Measurements from ENCODE around the gene IFITM2.

Gene IFITM2

DNA sequence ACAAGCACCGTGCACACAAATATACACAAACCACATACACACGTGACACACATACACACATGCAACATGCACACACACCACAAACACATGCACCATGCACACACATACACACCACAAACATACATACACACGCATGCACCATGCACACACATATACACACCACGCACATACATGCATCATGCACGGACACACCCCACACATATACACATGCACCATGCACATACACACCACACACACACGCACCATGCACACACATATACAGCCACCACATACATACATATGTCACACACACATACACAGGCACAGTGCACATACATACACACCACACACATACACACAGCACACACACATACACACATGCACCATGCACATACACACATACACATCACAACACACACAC is 49.0 kb downstream of the IFITM2 start:
- CTCF ChIA-PET: interaction anchor here (0.6 to 2.2 kb wide), 3 partner anchors 92 to 163 kb away, joined by 3 to 18 read pairs (median 9); no protein-coding TSS in a partner anchor
- POLR2A ChIA-PET: interaction anchor here (1.1 to 1.8 kb wide), 2 partner anchors 149 to 150 kb away, joined by 3 to 8 read pairs; partner anchors contain the start of genes BET1L, RIC8A and RNH1

DNA sequence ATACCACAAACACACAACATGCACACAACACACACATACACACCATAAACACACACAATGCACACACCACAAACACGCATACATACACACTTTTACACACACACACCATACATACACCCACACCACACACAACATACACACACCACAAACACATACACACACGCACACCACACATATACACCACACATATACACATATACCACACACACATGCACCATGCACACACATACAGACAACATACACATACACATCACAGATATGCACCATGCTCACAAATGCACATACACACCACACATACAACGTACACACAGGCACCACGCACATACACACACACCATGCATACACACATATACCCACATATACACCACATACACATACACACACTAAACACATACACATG is 50.0 kb downstream of the IFITM2 start:
- CTCF ChIA-PET: no interaction called here
- Histone ChIP-seq H3K4me3 (ENCODE audit: low read depth, low read length) (no peak overlapping the region), H3K36me3 (ENCODE audit: control insufficient read depth in 2 of 2, insufficient read depth in 1 of 2, low read length in 2 of 2) (no peaks in the 10 kb centered on the region), H3K4me1 (ENCODE audit: control insufficient read depth, insufficient read depth, low read length) (no peaks in the 10 kb centered on the region), H3K9me3 (ENCODE audit: control insufficient read depth, insufficient read depth, low read depth, low read length) (no peaks in the 10 kb centered on the region), H3K27ac (ENCODE audit: extremely low read depth, low read depth, low read length) (no peak overlapping the region)
- POLR2A ChIA-PET: no interaction called here
- no peak for TF ChIP-seq SALL2 (tag by site-specific recombination; IDR thresholded peaks at IDR 0.05; ENCODE audit: borderline replicate concordance)
- TF ChIP-seq OSR2 (tag by site-specific recombination; IDR thresholded peaks at IDR 0.05): no peak
- no peak for TF ChIP-seq BCL11A (tag by site-specific recombination; IDR thresholded peaks at IDR 0.05; ENCODE audit: low read depth)
- TF ChIP-seq ZBTB1 (tag by site-specific recombination; IDR thresholded peaks at IDR 0.05): no peak
- no peak for TF ChIP-seq ZNF843 (tag by site-specific recombination; IDR thresholded peaks at IDR 0.05)
- no peak for TF ChIP-seq TSHZ1 (tag by site-specific recombination; IDR thresholded peaks at IDR 0.05; ENCODE audit: borderline replicate concordance)
- no peak for TF ChIP-seq ZNF558 (tag by site-specific recombination; IDR thresholded peaks at IDR 0.05)
- no peak for TF ChIP-seq ZNF133 (tag by site-specific recombination; IDR thresholded peaks at IDR 0.05)
- TF ChIP-seq ZNF274 (IDR thresholded peaks at IDR 0.05; ENCODE audit: low read length): no peak
- TF ChIP-seq ZNF274 (tag by site-specific recombination; IDR thresholded peaks at IDR 0.05; ENCODE audit: borderline replicate concordance): no peak
- TF ChIP-seq ZNF221 (tag by site-specific recombination; IDR thresholded peaks at IDR 0.05; ENCODE audit: borderline replicate concordance): no peak
- TF ChIP-seq ZNF211 (tag by site-specific recombination; IDR thresholded peaks at IDR 0.05; ENCODE audit: low read depth): peak; percentile 86
- TF ChIP-seq, protein P1, sequence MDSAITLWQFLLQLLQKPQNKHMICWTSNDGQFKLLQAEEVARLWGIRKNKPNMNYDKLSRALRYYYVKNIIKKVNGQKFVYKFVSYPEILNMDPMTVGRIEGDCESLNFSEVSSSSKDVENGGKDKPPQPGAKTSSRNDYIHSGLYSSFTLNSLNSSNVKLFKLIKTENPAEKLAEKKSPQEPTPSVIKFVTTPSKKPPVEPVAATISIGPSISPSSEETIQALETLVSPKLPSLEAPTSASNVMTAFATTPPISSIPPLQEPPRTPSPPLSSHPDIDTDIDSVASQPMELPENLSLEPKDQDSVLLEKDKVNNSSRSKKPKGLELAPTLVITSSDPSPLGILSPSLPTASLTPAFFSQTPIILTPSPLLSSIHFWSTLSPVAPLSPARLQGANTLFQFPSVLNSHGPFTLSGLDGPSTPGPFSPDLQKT (IDR thresholded peaks at IDR 0.05; ENCODE audit: borderline replicate concordance, low read depth, low read length): no peak
- TF ChIP-seq ZNF138 (tag by site-specific recombination; IDR thresholded peaks at IDR 0.05; ENCODE audit: borderline replicate concordance): no peak
- no peak for TF ChIP-seq ZNF830 (tag by site-specific recombination; IDR thresholded peaks at IDR 0.05; ENCODE audit: low read depth)
- TF ChIP-seq ZNF169 (tag by site-specific recombination; IDR thresholded peaks at IDR 0.05): 0 out of 2 replicates have a peak, but pooled peaks have one; percentile 14
- no peak for TF ChIP-seq YY2 (tag by site-specific recombination; IDR thresholded peaks at IDR 0.05)
- TF ChIP-seq ZFP37 (tag by site-specific recombination; IDR thresholded peaks at IDR 0.05): no peak
- TF ChIP-seq, protein P2, sequence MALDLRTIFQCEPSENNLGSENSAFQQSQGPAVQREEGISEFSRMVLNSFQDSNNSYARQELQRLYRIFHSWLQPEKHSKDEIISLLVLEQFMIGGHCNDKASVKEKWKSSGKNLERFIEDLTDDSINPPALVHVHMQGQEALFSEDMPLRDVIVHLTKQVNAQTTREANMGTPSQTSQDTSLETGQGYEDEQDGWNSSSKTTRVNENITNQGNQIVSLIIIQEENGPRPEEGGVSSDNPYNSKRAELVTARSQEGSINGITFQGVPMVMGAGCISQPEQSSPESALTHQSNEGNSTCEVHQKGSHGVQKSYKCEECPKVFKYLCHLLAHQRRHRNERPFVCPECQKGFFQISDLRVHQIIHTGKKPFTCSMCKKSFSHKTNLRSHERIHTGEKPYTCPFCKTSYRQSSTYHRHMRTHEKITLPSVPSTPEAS (tag by site-specific recombination; IDR thresholded peaks at IDR 0.05): peak; percentile 53; the same call in 1 of the 2 replicates
- TF ChIP-seq ZNF354C (tag by site-specific recombination; IDR thresholded peaks at IDR 0.05; ENCODE audit: borderline replicate concordance, low read depth): 0 out of 2 replicates have a peak, but pooled peaks have one; percentile 50

More for the DNA sequence above, 49.0 kb downstream of the IFITM2 start:
- H3K27ac ChIP-seq (ENCODE audit: extremely low read depth, low read depth, low read length): no peak overlapping the region
- H3K4me3 ChIP-seq (ENCODE audit: low read depth, low read length): no peak overlapping the region
- H3K36me3 ChIP-seq (ENCODE audit: control insufficient read depth in 2 of 2, insufficient read depth in 1 of 2, low read length in 2 of 2): no peaks in the 10 kb centered on the region
- H3K4me1 ChIP-seq (ENCODE audit: control insufficient read depth, insufficient read depth, low read length): no peaks in the 10 kb centered on the region
- H3K9me3 ChIP-seq (ENCODE audit: control insufficient read depth, insufficient read depth, low read depth, low read length): no peaks in the 10 kb centered on the region
- TF ChIP-seq, protein P2 (tag by site-specific recombination; IDR thresholded peaks at IDR 0.05): peak; percentile 75
- TF ChIP-seq, protein P3, sequence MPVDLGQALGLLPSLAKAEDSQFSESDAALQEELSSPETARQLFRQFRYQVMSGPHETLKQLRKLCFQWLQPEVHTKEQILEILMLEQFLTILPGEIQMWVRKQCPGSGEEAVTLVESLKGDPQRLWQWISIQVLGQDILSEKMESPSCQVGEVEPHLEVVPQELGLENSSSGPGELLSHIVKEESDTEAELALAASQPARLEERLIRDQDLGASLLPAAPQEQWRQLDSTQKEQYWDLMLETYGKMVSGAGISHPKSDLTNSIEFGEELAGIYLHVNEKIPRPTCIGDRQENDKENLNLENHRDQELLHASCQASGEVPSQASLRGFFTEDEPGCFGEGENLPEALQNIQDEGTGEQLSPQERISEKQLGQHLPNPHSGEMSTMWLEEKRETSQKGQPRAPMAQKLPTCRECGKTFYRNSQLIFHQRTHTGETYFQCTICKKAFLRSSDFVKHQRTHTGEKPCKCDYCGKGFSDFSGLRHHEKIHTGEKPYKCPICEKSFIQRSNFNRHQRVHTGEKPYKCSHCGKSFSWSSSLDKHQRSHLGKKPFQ (tag by site-specific recombination; IDR thresholded peaks at IDR 0.05): peak; percentile 79; the same call in 1 of the 2 replicates
- TF ChIP-seq ZNF202 (tag by site-specific recombination; IDR thresholded peaks at IDR 0.05; ENCODE audit: borderline replicate concordance) (no peak), MYNN (tag by site-specific recombination; IDR thresholded peaks at IDR 0.05; ENCODE audit: borderline replicate concordance) (no peak)
